ENCODE data around the gene TMEM101. TPM values are rescaled to one million over a fixed set of nuclear protein-coding genes. Genes with fewer than 3 reads are reported as not detected.
"Not testable (repeated sequence)": the region's sequence is repeated elsewhere in the genome, so short reads cannot be mapped to it uniquely, and the experiment has no call there.

TMEM101 gene
- total RNA-seq, 2 experiments from 2014 or later, result 17.6 to 22.7 TPM

- Mint-ChIP-seq H3K9me3 (ENCODE audit: low read depth) (no peaks in the 10 kb centered on the region), H3K27ac (no peak overlapping the region), H3K4me3 (no peak overlapping the region), H3K27me3 (peaks cover 20% of the 10 kb centered on the region), H3K4me1 (no peaks in the 10 kb centered on the region), H3K36me3 (ENCODE audit: low read depth) (no peaks in the 10 kb centered on the region)
- intact Hi-C loops (cut with DNase I, micrococcal nuclease), result no loop called here
- POLR2A ChIA-PET, result no interaction called here
- no peak for DNase-seq
- CTCF ChIA-PET, result interaction anchor here (0.6 to 2.1 kb wide), 5 partner anchors 10 to 121 kb away, joined by 3 to 6 read pairs (median 3); no protein-coding TSS in a partner anchor
- no peak for ATAC-seq
These were observed 15.7 kb downstream of the TMEM101 start for GRCh38 chr17:43999024-43999423.

- POLR2A ChIA-PET, result no interaction called here
- Mint-ChIP-seq H3K27me3 (peaks cover 20% of the 10 kb centered on the region), H3K4me1 (no peaks in the 10 kb centered on the region), H3K9me3 (ENCODE audit: low read depth) (no peaks in the 10 kb centered on the region), H3K4me3 (no peak overlapping the region), H3K36me3 (ENCODE audit: low read depth) (no peaks in the 10 kb centered on the region), H3K27ac (no peak overlapping the region)
- CTCF ChIA-PET, result interaction anchor here (0.9 to 2.1 kb wide), 4 partner anchors 54 to 120 kb away, joined by 3 to 6 read pairs (median 3); no protein-coding TSS in a partner anchor
- no peak for DNase-seq
- intact Hi-C loops (cut with DNase I, micrococcal nuclease), result no loop called here
- no peak for ATAC-seq
These were observed 16.2 kb downstream of the TMEM101 start for GRCh38 chr17:43998552-43998951.

GRCh38 chr17:43997180-43997579, 17.6 kb downstream of the TMEM101 start:
- H3K27ac Mint-ChIP-seq; H3K9me3 Mint-ChIP-seq (ENCODE audit: low read depth); H3K4me3 Mint-ChIP-seq; DNase-seq; intact Hi-C loops (cut with DNase I, micrococcal nuclease); H3K36me3 Mint-ChIP-seq (ENCODE audit: low read depth); H3K4me1 Mint-ChIP-seq; ATAC-seq: not testable (repeated sequence)
- peaks cover 23% of the 10 kb centered on the region for H3K27me3 Mint-ChIP-seq
- ChIA-PET POLR2A (interaction anchor here (0.6 kb wide), 1 partner anchor 154 kb away, joined by 3 read pairs; no protein-coding TSS in a partner anchor), CTCF (interaction anchor here (0.6 to 5.0 kb wide), 6 partner anchors 10 to 619 kb away, joined by 3 to 59 read pairs (median 4); partner anchors contain the start of gene PPY)

GRCh38 chr17:43995150-43995471, 19.7 kb downstream of the TMEM101 start:
- Mint-ChIP-seq H3K27ac (no peak overlapping the region), H3K36me3 (ENCODE audit: low read depth) (no peaks in the 10 kb centered on the region), H3K4me1 (no peaks in the 10 kb centered on the region), H3K4me3 (no peak overlapping the region), H3K27me3 (peaks cover 21% of the 10 kb centered on the region), H3K9me3 (ENCODE audit: low read depth) (no peaks in the 10 kb centered on the region)
- intact Hi-C loops (cut with DNase I, micrococcal nuclease), result loop anchor here (1.0 to 2.0 kb wide), 4 partner anchors 51 to 117 kb away; no protein-coding TSS in a partner anchor
- ChIA-PET CTCF (interaction anchor here (0.8 to 5.0 kb wide), 6 partner anchors 28 to 116 kb away, joined by 3 to 59 read pairs (median 3); partner anchors contain the start of gene PPY), POLR2A (no interaction called here)
- ATAC-seq (no peak), DNase-seq (no peak)

GRCh38 chr17:43994272-43995149, 20.3 kb downstream of the TMEM101 start:
- H3K27ac Mint-ChIP-seq, result peak overlapping the region; percentile 19
- ChIA-PET CTCF (interaction anchor here (0.6 to 5.0 kb wide), 12 partner anchors 9 to 350 kb away, joined by 3 to 59 read pairs (median 3); partner anchors contain the start of genes NAGS and PPY), POLR2A (no interaction called here)

GRCh38 chr17:43992641-43993040, 22.1 kb downstream of the TMEM101 start:
- DNase-seq (no peak), ATAC-seq (no peak)
- no peaks in the 10 kb centered on the region for H3K4me1 Mint-ChIP-seq
- H3K27me3 Mint-ChIP-seq, result peaks cover 18% of the 10 kb centered on the region
- H3K9me3 Mint-ChIP-seq (ENCODE audit: low read depth), result no peaks in the 10 kb centered on the region
- intact Hi-C loops (cut with DNase I, micrococcal nuclease), result no loop called here
- H3K4me3 Mint-ChIP-seq, result no peak overlapping the region
- no peak overlapping the region for H3K27ac Mint-ChIP-seq
- POLR2A ChIA-PET, result no interaction called here
- CTCF ChIA-PET, result interaction anchor here (1.5 kb wide), 1 partner anchor 11 kb away, joined by 10 read pairs; the partner anchor contains the start of gene NAGS
- H3K36me3 Mint-ChIP-seq (ENCODE audit: low read depth), result no peaks in the 10 kb centered on the region

More at GRCh38 chr17:43994272-43995149, 20.3 kb downstream of the TMEM101 start:
- H3K27me3 Mint-ChIP-seq, result peaks cover 20% of the 10 kb centered on the region
- no peak overlapping the region for H3K4me3 Mint-ChIP-seq
- H3K9me3 Mint-ChIP-seq (ENCODE audit: low read depth), result no peaks in the 10 kb centered on the region
- H3K4me1 Mint-ChIP-seq, result no peaks in the 10 kb centered on the region
- peak; percentile 83 for DNase-seq
- H3K36me3 Mint-ChIP-seq (ENCODE audit: low read depth), result no peaks in the 10 kb centered on the region
- peak; percentile 94 for ATAC-seq
- intact Hi-C loops (cut with DNase I, micrococcal nuclease), result loop anchor here (1.0 to 2.0 kb wide), 4 partner anchors 50 to 116 kb away; no protein-coding TSS in a partner anchor

- intact Hi-C loops (cut with DNase I, micrococcal nuclease), result no loop called here
- peaks cover 23% of the 10 kb centered on the region for H3K27me3 Mint-ChIP-seq
- H3K36me3 Mint-ChIP-seq (ENCODE audit: low read depth), result no peaks in the 10 kb centered on the region
- no peaks in the 10 kb centered on the region for H3K9me3 Mint-ChIP-seq (ENCODE audit: low read depth)
- ATAC-seq, result no peak
- CTCF ChIA-PET, result interaction anchor here (0.7 kb wide), 4 partner anchors 9 to 423 kb away, joined by 3 read pairs; no protein-coding TSS in a partner anchor
- peaks cover 2% of the 10 kb centered on the region for H3K4me1 Mint-ChIP-seq
- H3K27ac Mint-ChIP-seq, result no peak overlapping the region
- no peak for DNase-seq
- POLR2A ChIA-PET, result interaction anchor here (0.6 kb wide), 1 partner anchor 233 kb away, joined by 3 read pairs; no protein-coding TSS in a partner anchor
- no peak overlapping the region for H3K4me3 Mint-ChIP-seq
These were observed 26.5 kb downstream of the TMEM101 start for GRCh38 chr17:43988301-43988700.

- ATAC-seq (no peak), DNase-seq (no peak)
- intact Hi-C loops (cut with DNase I, micrococcal nuclease), result no loop called here
- Mint-ChIP-seq H3K9me3 (ENCODE audit: low read depth) (no peaks in the 10 kb centered on the region), H3K27me3 (peaks cover 27% of the 10 kb centered on the region), H3K27ac (no peak overlapping the region), H3K4me3 (no peak overlapping the region), H3K36me3 (ENCODE audit: low read depth) (no peaks in the 10 kb centered on the region), H3K4me1 (peaks cover 4% of the 10 kb centered on the region)
- CTCF ChIA-PET, result interaction anchor here (0.6 to 1.3 kb wide), 4 partner anchors 8 to 299 kb away, joined by 3 to 4 read pairs (median 3); no protein-coding TSS in a partner anchor
- POLR2A ChIA-PET, result no interaction called here
These were observed 27.4 kb downstream of the TMEM101 start for GRCh38 chr17:43987131-43988021.

- ChIA-PET POLR2A (no interaction called here), CTCF (interaction anchor here (0.6 to 1.3 kb wide), 4 partner anchors 11 to 300 kb away, joined by 3 to 4 read pairs (median 3); partner anchors contain the start of gene PPY)
- no peak overlapping the region for H3K27ac Mint-ChIP-seq
- peaks cover 4% of the 10 kb centered on the region for H3K4me1 Mint-ChIP-seq
- ATAC-seq (no peak), DNase-seq (no peak)
- H3K36me3 Mint-ChIP-seq (ENCODE audit: low read depth), result no peaks in the 10 kb centered on the region
- H3K27me3 Mint-ChIP-seq, result peaks cover 34% of the 10 kb centered on the region
- H3K9me3 Mint-ChIP-seq (ENCODE audit: low read depth), result no peaks in the 10 kb centered on the region
- intact Hi-C loops (cut with DNase I, micrococcal nuclease), result no loop called here
- H3K4me3 Mint-ChIP-seq, result no peak overlapping the region
These were observed 28.4 kb downstream of the TMEM101 start for GRCh38 chr17:43986225-43986981.

GRCh38 chr17:43984521-43984920, 30.2 kb downstream of the TMEM101 start:
- intact Hi-C loops (cut with DNase I, micrococcal nuclease), result no loop called here
- Mint-ChIP-seq H3K4me3 (no peak overlapping the region), H3K27ac (no peak overlapping the region), H3K9me3 (ENCODE audit: low read depth) (no peaks in the 10 kb centered on the region), H3K36me3 (ENCODE audit: low read depth) (no peaks in the 10 kb centered on the region), H3K4me1 (peaks cover 4% of the 10 kb centered on the region), H3K27me3 (peaks cover 41% of the 10 kb centered on the region)
- ATAC-seq (no peak), DNase-seq (no peak)
- CTCF ChIA-PET, result interaction anchor here (0.8 to 1.4 kb wide), 3 partner anchors 10 to 627 kb away, joined by 3 to 5 read pairs (median 3); no protein-coding TSS in a partner anchor
- POLR2A ChIA-PET, result interaction anchor here (0.6 kb wide), 1 partner anchor 90 kb away, joined by 3 read pairs; no protein-coding TSS in a partner anchor
